ENCODE results near the gene LRRC25.

Gene LRRC25

GRCh38 chr19:18342090-18342632, 55.3 kb downstream of the LRRC25 start:
- DNase-seq (ENCODE audit: low read depth): no peak
- no peak overlapping the region for H3K4me3 ChIP-seq (ENCODE audit: control insufficient read depth, low read depth, low read length)
- TF ChIP-seq CTCF (conservative IDR thresholded peaks at IDR 0.05; ENCODE audit: control insufficient read depth, insufficient read depth, low read depth, low read length): no peak

All from fibroblast of mammary gland (primary cell).